NK-92 (cell line): ENCODE results near the gene DEFB129.
"Not testable (repeated sequence)": the region's sequence is repeated elsewhere in the genome, so short reads cannot be mapped to it uniquely, and the experiment has no call there.

Experiments used
- DNase-seq: peaks from one replicate; lab custom pipeline; 2025; ENCODE audit not compliant: unreplicated experiment; lab: John Stamatoyannopoulos, UW

The DEFB129 gene

GRCh38 chr20:252801-253200 lies 25.7 kb downstream of the DEFB129 start:
- DNase-seq: no peak

DNA sequence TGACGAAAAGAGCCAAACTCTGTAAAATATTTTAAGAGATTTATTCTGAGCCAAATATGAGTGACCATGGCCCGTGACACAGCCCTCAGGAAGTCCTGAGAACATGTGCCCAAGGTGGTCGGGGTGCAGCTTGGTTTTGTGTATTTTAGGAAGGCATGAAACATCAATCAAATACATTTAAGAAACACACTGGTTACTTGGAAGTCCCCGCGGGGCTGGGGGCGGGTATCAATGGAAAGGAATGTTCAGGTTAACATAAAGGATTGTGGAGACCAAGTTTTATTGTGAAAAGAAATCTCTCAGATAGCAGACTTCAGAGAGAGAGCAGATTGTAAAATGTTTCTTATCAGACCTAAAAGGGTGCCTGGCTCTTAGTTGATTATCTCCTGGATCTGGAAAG lies 26.4 kb downstream of the DEFB129 start:
- not testable (repeated sequence) for DNase-seq

- no peak for DNase-seq
Measured at GRCh38 chr20:257419-257818, 30.4 kb downstream of the DEFB129 start, which contains the start of gene DEFB132. TSS of gene DEFB132 (plus strand) at chr20:257724. CDS start at chr20:257779, 55 bp downstream.

DNA sequence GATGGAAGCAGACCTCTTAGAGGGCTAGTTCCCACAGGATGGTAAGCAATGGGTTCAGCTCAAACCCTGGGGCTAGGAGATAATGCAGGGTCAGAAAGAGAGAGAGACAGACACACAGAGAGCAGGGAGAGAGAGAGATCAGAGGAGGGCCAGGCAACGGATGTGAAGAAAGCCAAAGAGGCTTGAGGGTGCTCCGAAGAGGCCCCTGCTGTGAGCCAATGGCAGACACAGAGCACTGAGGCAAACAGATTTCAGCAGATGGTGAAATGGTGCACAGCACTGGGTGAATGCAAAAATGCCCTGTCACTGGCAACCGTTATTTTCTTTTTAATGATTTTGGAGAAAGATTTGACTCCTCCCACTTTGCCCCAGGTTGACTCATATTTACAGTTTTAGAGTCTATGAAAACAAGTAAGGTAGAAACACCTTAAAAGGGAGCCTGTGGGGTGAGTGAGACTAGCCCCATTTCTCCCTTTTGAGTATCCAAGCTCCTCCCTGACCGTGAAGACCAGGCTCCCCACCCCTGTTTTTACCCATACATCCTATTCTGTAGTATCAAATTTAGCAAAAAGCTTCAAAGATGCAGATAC lies 31.3 kb downstream of the DEFB129 start:
- no peak for DNase-seq

GRCh38 chr20:258963-259362 lies 31.9 kb downstream of the DEFB129 start:
- no peak for DNase-seq

DNA sequence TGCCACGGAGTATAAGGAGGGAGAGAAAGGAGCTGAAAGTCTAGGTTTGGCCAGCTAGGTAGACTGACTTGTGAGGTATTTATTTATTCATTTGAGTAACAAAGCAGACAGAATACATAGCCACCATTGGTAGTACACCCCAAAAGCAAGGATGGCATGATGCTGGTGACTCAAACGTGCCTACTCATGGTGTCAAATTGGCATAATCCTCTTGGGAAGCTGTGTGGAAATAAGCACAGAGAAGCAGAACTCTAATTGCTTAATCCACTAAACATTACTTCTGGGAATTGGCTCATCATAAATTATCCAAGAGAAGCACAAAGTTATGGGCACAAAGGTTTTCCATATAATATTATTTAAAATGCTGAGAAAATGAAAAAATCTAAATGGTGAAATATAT lies 32.9 kb downstream of the DEFB129 start:
- DNase-seq: no peak

- DNase-seq: no peak
Measured at GRCh38 chr20:263701-264100, 36.6 kb downstream of the DEFB129 start.

DNA sequence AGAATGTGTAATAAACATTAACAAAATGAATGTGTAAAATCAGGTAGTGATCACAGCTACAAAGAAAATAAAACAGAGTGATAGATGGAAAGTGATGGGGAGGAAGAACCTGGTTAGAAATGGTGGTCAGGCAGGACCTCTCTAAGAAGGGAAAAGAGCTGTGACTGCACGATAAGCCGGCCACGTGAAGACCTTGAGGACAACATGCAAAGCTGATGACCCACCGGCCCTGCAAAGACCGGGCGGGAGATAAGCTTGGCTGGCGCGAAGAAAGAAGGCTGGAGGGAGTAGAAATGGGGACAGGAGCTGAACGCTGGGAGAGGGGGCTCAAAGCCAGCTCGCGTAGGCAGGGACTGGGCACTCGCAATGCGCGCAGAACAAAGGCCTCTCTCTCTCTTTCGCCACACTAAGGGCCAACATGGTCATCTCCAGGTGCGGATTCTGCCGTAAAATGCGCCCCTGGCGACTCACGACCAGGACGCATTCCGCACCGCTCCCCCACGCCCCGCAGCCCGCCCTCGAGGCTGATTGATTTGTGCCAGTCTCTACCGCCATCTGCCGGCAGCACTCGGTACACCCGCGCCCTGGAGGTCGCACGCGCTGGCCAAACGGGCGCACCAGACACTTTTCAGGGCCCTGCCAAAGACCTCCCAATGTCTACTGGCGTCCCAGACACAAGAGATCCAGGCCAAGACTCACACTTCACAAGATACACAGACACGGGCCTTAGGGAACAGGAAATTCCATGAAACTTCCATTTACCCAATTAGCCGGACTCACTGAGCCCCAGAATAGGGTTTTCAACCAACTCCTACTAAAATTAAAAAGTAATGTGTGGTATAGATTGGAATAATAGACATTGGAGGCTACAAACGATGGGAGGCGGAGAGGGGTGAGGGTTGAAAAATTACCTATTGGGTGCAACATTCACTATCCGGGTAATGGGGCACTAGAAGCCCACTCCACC lies 39.8 kb downstream of the DEFB129 start:
- DNase-seq: no peak

DNA sequence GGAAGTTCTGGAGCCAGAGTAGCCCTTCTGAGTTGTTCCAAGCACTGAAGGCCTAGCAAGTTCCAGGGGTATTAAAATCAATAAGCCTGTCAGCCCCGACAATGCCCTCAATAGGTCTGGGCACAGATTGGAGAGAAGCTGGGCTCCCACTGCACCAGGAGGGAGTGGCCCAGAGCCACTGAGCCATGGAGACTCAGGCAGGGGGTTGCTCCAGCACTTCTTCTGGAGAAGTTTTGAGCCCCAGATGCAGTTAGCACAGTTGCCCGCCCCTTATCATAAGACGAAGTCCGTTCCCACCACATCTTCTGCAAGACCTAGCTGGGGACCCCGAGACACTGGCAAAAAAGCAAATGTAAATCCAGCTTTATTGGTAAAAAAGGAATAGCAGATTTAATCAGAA lies 43.5 kb downstream of the DEFB129 start:
- DNase-seq: no peak

DNA sequence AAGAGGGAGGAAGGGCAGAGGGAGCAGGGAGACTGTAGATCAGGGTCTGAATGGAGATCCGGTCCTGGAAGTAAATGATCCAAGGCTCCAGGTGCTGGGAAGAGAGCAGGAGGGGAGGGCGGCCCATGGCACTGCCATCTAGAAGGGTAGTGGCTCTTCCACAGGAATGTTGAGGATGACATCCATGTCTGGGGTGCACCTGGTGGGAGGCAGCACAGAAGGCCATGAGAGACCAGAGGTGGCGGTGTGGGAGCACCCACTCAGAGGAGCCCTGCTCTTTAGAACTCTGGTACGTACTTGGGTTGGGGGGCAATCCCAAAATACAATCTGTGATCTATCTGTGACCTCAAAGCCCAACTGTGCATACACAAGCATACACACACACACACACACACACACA lies 44.0 kb downstream of the DEFB129 start:
- no peak for DNase-seq

DNA sequence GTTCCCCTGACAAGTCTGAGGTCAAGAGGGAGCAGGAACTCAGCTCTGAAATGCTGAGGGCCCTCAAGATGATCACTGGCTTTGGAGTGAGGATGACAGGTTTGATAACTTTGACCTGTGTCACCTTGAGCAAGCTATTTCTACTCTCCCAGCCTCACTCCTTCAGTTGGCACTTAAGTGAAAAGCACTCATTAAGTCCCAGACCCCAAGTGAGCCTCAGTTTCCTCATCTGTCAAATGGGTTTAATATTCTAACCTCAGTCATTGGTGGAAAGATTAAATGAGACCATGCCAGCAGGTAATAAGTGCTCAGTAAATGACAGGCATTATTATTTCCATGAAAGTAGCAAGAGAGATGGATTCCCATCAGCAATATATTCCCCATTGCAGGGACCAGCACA lies 44.5 kb downstream of the DEFB129 start:
- no peak for DNase-seq

DNA sequence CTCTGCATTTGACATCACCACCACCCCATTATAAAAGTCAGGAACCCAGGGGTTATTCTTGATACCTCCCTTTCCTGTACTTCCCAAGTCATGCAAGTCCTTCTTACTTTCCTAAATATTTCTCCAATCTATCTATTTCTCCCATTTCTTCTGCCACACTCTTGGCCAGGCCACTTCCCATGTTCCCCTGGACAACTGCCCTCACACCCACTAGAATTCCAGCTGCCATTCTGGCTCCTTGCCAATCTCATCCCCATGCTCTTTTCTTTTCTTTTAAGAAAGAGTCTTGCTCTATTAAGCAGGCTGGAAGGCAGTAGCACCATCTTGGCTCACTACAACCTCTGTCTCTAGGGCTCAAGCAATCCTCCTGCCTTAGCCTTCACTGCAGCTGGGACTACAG lies 45.7 kb downstream of the DEFB129 start:
- DNase-seq: no peak

DNA sequence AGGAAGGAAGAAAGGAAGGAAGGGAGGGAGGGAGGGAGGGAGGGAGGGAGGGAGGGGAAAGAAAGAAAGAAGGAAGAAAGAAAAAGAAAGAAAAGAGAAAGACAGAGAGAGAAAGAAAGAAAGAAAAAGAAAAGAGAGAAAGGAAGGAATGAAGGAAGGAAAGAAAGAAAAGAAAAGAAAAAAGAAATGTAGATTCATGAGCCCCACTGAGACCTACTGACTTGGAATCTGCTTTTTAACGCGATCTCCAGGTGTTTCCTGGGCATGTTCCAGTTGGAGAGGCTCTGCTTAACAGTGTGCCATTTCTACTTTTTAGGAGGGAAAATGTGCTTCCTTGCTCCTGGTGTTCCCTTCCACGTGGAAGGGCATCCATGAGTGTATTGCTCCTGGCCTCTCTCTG lies 46.8 kb downstream of the DEFB129 start:
- DNase-seq: no peak

DNA sequence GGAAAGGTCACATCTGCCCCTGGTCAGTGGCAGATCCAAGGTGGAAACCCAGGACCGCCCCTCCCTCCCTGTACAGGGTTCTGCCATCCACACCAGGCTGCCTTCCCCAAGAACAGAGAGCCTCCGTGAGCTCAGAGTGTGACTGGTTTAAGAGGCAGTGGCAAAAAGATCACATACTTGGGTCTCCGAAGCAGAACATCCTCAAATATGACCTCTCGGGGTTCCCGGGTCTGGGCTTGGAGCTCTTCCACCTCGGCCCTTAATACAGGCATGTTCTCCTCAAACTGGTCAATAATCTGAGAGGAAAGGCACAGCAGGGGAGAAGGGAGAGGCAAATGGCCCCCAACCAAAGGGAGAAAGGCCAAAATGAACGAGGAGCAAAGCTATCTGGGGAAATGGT lies 48.7 kb downstream of the DEFB129 start:
- no peak for DNase-seq

DNA sequence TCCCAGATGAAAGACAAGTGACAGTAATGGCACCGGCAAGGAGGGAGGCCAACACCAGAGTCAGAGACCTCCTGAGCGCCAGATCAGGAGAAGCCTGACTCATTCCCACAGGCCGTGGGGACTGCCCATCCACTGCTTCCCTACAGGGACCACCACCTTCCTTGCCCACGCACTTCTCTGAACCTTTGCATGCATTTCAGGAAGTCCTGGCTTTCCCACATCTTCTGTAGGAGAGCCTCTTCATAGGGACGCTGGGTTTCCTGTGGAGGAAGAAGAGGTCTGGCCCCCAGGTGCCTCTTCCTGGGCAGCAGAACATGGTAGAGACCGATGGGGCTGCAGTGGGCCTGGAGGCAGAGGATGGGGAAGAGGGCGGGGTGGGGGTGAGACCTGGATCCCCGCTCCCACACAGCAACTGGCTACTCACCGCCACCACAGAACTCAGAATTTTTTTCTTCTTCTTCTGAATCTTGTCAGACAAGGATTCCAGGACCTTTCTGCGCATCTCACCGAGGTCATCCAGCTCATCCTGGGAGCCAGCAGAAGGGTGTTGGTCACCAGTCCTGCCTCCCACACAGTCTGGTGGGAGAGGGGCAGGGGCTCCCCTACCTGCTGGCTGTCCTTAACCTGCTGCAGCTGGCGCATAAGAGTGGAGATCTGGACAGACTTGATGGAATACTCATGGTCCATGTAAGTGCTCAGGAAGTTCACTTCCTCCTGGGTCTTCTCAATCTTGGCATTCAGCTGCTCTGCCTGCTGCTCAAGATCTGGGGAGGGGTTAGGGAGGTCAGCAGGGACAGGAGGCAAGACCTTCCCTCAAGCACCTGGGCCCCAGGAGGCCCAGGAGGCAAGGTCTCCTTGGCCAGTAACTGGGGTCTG lies 49.8 kb downstream of the DEFB129 start:
- DNase-seq: no peak

DNA sequence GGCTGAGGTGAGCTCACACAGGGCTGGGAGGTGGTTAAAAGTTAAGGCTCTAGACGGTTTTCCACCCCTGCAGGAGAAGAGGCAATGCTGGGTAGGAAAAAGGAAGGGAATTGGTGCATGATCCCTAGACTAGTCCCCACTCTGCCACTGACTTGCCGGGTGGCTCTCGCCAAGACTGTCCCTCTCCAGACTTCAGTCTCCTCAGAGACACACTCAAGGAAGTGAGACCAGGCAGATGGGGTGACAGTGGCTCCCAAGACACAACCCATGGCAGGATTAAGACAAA lies 50.4 kb downstream of the DEFB129 start:
- no peak for DNase-seq

GRCh38 chr20:278181-278580 lies 51.1 kb downstream of the DEFB129 start:
- no peak for DNase-seq

DNA sequence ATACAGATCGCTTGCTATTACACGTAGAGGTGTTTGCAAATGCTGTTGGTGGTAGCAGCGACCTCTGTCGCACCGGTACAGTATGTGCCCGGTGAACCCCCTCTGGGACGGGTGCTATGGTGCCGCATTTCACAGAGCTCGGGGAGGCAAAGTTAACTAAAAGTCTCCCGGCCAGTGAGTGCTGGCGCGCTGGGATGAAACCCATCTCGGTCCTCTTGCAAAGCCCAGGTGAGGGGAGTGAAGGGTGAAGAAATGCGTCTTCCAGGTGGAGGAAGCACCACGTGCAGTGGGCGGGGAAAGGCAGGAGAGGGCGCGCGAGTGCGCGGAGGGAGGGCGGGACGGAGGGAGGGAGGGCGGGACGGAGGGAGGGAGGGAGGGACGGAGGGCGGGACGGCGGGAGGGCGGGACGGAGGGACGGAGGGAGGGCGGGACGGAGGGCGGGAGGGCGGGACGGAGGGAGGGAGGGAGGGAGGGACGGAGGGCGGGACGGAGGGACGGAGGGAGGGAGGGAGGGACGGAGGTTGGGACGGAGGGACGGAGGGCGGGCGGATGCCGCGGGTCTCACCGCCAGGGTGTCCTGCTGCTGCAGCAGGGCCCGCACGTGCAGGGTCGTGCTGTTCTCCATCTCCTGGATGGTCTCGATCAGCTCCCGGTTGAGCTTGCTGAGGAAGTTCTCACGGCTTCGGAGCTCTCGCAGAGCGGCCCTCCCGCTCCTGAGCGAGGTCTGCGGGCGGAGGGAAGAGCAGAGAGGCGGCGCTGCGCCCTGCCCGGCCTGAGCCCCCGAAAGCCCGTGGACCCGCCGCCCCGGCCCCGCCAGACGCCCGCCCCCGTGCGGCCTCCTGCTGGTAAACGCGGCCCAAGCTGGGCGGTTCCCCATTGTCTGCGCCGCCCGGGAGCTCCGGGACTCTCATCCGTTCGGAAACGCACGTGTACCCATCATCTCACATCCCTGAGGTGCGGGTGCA lies 51.8 kb downstream of the DEFB129 start:
- DNase-seq: no peak
